ENCODE results near the gene GPRC5B.

- TF ChIP-seq CTCF (IDR thresholded peaks at IDR 0.05) (no peak), POLR2A (IDR thresholded peaks at IDR 0.05) (no peak), POLR2AphosphoS5 (IDR thresholded peaks at IDR 0.05) (no peak), EP300 (IDR thresholded peaks at IDR 0.05) (no peak)
Observed at GRCh38 chr16:19829844-19830692, 54.6 kb downstream of the GPRC5B start.

All from upper lobe of left lung (tissue), 4 donors.